GM12878 (cell line): Measurements from ENCODE around the gene KLHDC9. TPM values are rescaled to one million over a fixed set of nuclear protein-coding genes. Genes with fewer than 3 reads are reported as not detected.
A peak's percentile ranks its signal among the peaks of the same experiment; 100 is the strongest.

ENCODE experiments used
- CEBPB ChIP-seq, 2 experiments: fragments of 150-350 bp in 1 of 2; IDR thresholded peaks; 2 replicates each; pipeline ENCODE4 v1.6.1; 2012 to 2014; ENCODE audit warnings: low read depth in 2 of 2, low read length in 2 of 2, borderline replicate concordance in 1 of 2, inconsistent platforms in 1 of 2
- IKZF1 ChIP-seq: fragments of 450-650 bp; conservative IDR thresholded peaks from 2 replicates; pipeline ENCODE4 v1.6.1; 2017; ENCODE audit warnings: antibody characterized with exemption, mild to moderate bottlenecking
- RB1 ChIP-seq: fragments of 450-650 bp; formaldehyde crosslinking; IDR thresholded peaks from 2 replicates; pipeline ENCODE4 v1.6.1; 2017; ENCODE audit warnings: mild to moderate bottlenecking, borderline replicate concordance
- RBBP5 ChIP-seq: fragments of 200-600 bp; sonication (generic); conservative IDR thresholded peaks from 2 replicates; pipeline ENCODE4 v1.6.1; 2016
- polyA plus RNA-seq, 11 experiments: library from polyadenylated mRNA; depleted of rRNA in 4 of 11; unstranded in 6 of 11; stranded (reverse) in 5 of 11; fragments of >200 nt; fragmentation: Nextera tagmentation in 4 of 11; fragmentation: Illumina TruSeq in 1 of 11; extraction: Ambion mirVana in 4 of 11; extraction: Trizol in 1 of 11; gene quantifications; 1 replicate in 1 of 11; 2 replicates in 10 of 11; pipeline versions ENCODE4 v1.2.1 to v1.2.3, GENCODE V29; 2011 to 2016; ENCODE audit warnings: inconsistent platforms in 2 of 11, missing spikeins in 2 of 11, low read depth in 1 of 11
- total RNA-seq, 4 experiments: library from RNA; depleted of rRNA in 3 of 4; stranded (reverse); fragments of >200 nt in 3 of 4; fragmentation: Illumina TruSeq in 1 of 4; extraction: Trizol in 1 of 4; gene quantifications; 2 replicates each; pipeline versions ENCODE4 v1.2.1 to v1.2.3, GENCODE V29; 2013 to 2021
- TF ChIP-seq, protein P1 (sequence below): fragments of 150-350 bp; IDR thresholded peaks from 2 replicates; pipeline ENCODE4 v1.6.1; 2016; ENCODE audit warnings: low read depth, low read length
- TF ChIP-seq, protein P2 (sequence below): IDR thresholded peaks from 2 replicates; pipeline ENCODE4 v1.6.1; 2011; ENCODE audit warnings: borderline replicate concordance, low read depth, mild to moderate bottlenecking, moderate library complexity, low read length; ENCODE audit not compliant: insufficient read depth, poor library complexity, severe bottlenecking
- TF ChIP-seq, protein P3 (sequence below): fragments of 450-650 bp; IDR thresholded peaks from 2 replicates; pipeline ENCODE4 v1.6.1; 2017; ENCODE audit warnings: mild to moderate bottlenecking
- TF ChIP-seq, protein P4 (sequence below): fragments of 450-650 bp; conservative IDR thresholded peaks from 2 replicates; pipeline ENCODE4 v1.6.1; 2017; ENCODE audit warnings: mild to moderate bottlenecking, moderate library complexity
- TF ChIP-seq, protein P5 (sequence below): fragments of 150-350 bp; IDR thresholded peaks from 2 replicates; pipeline ENCODE4 v1.6.1; 2014; ENCODE audit warnings: mild to moderate bottlenecking, low read depth, low read length
- TF ChIP-seq, protein P6 (sequence below): fragments of 450-650 bp; IDR thresholded peaks from 2 replicates; pipeline ENCODE4 v1.6.1; 2017; ENCODE audit warnings: antibody characterized with exemption, mild to moderate bottlenecking, moderate library complexity
- TF ChIP-seq, protein P7 (sequence below): fragments of 450-650 bp; IDR thresholded peaks from 2 replicates; pipeline ENCODE4 v1.6.1; 2017; ENCODE audit warnings: borderline replicate concordance

The KLHDC9 gene
- total and polyA plus RNA-seq, 10 of the 15 experiments (the other 5 are each of a cell fraction or from before 2014, with no cell fraction given): 0.66 to 4.9 (median 2.6) TPM

DNA sequence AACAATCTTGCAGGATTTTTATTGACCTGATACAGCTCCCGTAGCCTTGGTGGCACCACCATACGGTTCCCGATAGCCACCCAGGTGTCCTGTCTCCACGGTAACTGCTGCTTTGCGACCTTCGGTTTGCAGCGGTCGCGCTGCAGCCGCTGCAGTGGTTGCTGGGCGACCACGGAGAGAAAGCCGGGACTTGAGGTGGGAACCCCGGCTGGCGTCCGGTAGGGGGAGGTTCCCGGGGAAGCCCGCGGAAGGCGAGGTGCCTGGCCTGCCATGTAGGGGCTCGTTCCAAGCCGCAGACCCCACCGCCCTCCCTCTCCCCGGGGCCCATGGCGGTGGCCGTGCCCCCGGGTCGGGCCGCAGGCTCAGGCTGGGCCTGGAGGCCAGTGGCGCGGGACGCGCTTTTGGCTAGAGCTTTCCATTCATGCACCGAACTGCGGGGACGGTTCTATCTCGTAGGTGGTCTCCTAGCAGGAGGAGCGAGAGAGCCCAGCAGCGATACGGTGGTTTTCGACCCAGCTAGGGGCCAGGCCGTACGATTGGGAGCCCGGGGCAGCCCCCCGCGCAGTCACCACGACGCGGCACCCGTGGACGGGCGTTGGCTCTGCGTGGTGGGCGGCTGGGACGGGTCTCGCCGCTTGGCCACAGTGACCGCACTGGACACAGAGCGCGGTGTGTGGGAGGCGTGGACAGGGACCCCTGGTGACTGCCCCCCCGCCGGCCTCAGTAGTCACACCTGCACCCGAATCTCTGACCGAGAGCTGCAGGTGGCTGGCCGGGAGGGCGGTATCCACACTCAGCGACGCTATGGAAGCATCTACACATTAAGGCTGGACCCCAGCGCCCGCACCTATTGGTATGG lies at the start of gene KLHDC9 (continued):
- TF ChIP-seq, protein P1, sequence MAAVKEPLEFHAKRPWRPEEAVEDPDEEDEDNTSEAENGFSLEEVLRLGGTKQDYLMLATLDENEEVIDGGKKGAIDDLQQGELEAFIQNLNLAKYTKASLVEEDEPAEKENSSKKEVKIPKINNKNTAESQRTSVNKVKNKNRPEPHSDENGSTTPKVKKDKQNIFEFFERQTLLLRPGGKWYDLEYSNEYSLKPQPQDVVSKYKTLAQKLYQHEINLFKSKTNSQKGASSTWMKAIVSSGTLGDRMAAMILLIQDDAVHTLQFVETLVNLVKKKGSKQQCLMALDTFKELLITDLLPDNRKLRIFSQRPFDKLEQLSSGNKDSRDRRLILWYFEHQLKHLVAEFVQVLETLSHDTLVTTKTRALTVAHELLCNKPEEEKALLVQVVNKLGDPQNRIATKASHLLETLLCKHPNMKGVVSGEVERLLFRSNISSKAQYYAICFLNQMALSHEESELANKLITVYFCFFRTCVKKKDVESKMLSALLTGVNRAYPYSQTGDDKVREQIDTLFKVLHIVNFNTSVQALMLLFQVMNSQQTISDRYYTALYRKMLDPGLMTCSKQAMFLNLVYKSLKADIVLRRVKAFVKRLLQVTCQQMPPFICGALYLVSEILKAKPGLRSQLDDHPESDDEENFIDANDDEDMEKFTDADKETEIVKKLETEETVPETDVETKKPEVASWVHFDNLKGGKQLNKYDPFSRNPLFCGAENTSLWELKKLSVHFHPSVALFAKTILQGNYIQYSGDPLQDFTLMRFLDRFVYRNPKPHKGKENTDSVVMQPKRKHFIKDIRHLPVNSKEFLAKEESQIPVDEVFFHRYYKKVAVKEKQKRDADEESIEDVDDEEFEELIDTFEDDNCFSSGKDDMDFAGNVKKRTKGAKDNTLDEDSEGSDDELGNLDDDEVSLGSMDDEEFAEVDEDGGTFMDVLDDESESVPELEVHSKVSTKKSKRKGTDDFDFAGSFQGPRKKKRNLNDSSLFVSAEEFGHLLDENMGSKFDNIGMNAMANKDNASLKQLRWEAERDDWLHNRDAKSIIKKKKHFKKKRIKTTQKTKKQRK: no peak
- TF ChIP-seq, protein P2, sequence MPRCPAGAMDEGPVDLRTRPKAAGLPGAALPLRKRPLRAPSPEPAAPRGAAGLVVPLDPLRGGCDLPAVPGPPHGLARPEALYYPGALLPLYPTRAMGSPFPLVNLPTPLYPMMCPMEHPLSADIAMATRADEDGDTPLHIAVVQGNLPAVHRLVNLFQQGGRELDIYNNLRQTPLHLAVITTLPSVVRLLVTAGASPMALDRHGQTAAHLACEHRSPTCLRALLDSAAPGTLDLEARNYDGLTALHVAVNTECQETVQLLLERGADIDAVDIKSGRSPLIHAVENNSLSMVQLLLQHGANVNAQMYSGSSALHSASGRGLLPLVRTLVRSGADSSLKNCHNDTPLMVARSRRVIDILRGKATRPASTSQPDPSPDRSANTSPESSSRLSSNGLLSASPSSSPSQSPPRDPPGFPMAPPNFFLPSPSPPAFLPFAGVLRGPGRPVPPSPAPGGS: peak; percentile 59
- TF ChIP-seq, protein P3, sequence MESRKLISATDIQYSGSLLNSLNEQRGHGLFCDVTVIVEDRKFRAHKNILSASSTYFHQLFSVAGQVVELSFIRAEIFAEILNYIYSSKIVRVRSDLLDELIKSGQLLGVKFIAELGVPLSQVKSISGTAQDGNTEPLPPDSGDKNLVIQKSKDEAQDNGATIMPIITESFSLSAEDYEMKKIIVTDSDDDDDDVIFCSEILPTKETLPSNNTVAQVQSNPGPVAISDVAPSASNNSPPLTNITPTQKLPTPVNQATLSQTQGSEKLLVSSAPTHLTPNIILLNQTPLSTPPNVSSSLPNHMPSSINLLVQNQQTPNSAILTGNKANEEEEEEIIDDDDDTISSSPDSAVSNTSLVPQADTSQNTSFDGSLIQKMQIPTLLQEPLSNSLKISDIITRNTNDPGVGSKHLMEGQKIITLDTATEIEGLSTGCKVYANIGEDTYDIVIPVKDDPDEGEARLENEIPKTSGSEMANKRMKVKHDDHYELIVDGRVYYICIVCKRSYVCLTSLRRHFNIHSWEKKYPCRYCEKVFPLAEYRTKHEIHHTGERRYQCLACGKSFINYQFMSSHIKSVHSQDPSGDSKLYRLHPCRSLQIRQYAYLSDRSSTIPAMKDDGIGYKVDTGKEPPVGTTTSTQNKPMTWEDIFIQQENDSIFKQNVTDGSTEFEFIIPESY: no peak
- TF ChIP-seq RB1 (no peak), CEBPB (IDR thresholded peaks at IDR 0.05; ENCODE audit: borderline replicate concordance in 1 of 2, low read depth in 2 of 2, low read length in 2 of 2) (no peak), RBBP5 (no peak), IKZF1 (no peak)
- TF ChIP-seq, protein P4, sequence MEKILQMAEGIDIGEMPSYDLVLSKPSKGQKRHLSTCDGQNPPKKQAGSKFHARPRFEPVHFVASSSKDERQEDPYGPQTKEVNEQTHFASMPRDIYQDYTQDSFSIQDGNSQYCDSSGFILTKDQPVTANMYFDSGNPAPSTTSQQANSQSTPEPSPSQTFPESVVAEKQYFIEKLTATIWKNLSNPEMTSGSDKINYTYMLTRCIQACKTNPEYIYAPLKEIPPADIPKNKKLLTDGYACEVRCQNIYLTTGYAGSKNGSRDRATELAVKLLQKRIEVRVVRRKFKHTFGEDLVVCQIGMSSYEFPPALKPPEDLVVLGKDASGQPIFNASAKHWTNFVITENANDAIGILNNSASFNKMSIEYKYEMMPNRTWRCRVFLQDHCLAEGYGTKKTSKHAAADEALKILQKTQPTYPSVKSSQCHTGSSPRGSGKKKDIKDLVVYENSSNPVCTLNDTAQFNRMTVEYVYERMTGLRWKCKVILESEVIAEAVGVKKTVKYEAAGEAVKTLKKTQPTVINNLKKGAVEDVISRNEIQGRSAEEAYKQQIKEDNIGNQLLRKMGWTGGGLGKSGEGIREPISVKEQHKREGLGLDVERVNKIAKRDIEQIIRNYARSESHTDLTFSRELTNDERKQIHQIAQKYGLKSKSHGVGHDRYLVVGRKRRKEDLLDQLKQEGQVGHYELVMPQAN: peak; percentile 39
- TF ChIP-seq, protein P5, sequence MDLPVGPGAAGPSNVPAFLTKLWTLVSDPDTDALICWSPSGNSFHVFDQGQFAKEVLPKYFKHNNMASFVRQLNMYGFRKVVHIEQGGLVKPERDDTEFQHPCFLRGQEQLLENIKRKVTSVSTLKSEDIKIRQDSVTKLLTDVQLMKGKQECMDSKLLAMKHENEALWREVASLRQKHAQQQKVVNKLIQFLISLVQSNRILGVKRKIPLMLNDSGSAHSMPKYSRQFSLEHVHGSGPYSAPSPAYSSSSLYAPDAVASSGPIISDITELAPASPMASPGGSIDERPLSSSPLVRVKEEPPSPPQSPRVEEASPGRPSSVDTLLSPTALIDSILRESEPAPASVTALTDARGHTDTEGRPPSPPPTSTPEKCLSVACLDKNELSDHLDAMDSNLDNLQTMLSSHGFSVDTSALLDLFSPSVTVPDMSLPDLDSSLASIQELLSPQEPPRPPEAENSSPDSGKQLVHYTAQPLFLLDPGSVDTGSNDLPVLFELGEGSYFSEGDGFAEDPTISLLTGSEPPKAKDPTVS: peak; percentile 60; the same call in 1 of the 2 replicates
- TF ChIP-seq, protein P6, sequence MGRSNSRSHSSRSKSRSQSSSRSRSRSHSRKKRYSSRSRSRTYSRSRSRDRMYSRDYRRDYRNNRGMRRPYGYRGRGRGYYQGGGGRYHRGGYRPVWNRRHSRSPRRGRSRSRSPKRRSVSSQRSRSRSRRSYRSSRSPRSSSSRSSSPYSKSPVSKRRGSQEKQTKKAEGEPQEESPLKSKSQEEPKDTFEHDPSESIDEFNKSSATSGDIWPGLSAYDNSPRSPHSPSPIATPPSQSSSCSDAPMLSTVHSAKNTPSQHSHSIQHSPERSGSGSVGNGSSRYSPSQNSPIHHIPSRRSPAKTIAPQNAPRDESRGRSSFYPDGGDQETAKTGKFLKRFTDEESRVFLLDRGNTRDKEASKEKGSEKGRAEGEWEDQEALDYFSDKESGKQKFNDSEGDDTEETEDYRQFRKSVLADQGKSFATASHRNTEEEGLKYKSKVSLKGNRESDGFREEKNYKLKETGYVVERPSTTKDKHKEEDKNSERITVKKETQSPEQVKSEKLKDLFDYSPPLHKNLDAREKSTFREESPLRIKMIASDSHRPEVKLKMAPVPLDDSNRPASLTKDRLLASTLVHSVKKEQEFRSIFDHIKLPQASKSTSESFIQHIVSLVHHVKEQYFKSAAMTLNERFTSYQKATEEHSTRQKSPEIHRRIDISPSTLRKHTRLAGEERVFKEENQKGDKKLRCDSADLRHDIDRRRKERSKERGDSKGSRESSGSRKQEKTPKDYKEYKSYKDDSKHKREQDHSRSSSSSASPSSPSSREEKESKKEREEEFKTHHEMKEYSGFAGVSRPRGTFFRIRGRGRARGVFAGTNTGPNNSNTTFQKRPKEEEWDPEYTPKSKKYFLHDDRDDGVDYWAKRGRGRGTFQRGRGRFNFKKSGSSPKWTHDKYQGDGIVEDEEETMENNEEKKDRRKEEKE: no peak
- TF ChIP-seq, protein P7, sequence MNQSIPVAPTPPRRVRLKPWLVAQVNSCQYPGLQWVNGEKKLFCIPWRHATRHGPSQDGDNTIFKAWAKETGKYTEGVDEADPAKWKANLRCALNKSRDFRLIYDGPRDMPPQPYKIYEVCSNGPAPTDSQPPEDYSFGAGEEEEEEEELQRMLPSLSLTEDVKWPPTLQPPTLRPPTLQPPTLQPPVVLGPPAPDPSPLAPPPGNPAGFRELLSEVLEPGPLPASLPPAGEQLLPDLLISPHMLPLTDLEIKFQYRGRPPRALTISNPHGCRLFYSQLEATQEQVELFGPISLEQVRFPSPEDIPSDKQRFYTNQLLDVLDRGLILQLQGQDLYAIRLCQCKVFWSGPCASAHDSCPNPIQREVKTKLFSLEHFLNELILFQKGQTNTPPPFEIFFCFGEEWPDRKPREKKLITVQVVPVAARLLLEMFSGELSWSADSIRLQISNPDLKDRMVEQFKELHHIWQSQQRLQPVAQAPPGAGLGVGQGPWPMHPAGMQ: no peak
